GM12864 (cell line): ENCODE results near the gene TTC29.

Experiments used
- DNase-seq: peaks from one replicate; pipeline ENCODE4 v3.0.0-alpha.2; 2011; ENCODE audit warnings: low read depth
- H3K4me3 ChIP-seq: 2 replicates; pipeline ENCODE4 v1.5.1; 2011; ENCODE audit warnings: mild to moderate bottlenecking, low read depth, low read length, control low read depth
- TF ChIP-seq, protein P1 (sequence below): IDR thresholded peaks from 2 replicates; pipeline ENCODE4 v1.5.1; 2011; ENCODE audit warnings: low read depth, mild to moderate bottlenecking, moderate library complexity, low read length, control low read depth, inconsistent platforms; ENCODE audit errors: missing control alignments

TTC29 gene

DNA sequence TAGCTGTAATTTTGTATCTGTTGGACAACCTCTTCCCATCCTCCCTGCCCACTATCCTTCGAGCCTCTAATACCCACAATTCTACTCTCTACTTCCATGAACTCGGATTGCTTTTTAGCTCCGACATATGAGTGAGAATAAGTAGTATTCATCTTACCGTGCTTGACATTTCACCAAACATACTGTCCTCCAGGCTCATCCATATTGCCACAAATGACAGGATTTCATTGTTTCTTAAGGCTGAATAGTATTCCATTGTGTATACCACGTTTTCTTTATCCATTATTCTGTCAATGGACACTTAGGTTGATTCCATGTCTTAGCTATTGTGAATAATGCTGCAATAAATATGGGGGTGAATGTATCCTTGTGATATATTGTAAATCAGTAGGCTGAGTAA, 26.4 kb upstream of the TTC29 start:
- no peak overlapping the region for H3K4me3 ChIP-seq
- TF ChIP-seq, protein P1, sequence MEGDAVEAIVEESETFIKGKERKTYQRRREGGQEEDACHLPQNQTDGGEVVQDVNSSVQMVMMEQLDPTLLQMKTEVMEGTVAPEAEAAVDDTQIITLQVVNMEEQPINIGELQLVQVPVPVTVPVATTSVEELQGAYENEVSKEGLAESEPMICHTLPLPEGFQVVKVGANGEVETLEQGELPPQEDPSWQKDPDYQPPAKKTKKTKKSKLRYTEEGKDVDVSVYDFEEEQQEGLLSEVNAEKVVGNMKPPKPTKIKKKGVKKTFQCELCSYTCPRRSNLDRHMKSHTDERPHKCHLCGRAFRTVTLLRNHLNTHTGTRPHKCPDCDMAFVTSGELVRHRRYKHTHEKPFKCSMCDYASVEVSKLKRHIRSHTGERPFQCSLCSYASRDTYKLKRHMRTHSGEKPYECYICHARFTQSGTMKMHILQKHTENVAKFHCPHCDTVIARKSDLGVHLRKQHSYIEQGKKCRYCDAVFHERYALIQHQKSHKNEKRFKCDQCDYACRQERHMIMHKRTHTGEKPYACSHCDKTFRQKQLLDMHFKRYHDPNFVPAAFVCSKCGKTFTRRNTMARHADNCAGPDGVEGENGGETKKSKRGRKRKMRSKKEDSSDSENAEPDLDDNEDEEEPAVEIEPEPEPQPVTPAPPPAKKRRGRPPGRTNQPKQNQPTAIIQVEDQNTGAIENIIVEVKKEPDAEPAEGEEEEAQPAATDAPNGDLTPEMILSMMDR, result no peak
- DNase-seq, result no peak

DNA sequence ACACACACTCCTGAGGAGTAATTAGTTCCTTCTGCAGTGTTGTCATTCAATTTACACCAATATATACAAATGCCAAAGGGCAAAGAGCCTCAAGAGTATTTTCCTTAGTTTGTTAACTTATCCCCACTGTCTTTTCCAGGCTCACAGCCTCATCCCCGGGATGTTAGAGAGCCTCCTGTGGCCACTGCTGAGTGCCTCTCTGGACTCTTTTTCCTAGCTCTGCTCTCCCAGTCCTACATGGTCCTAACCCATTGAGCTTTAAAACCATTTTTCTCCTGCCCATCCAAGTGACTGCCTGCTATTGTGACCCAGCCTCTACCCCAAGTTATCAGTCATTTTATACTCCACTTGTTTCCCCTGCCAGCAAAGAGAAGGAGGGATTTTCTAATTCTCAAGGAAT, 23.5 kb upstream of the TTC29 start:
- TF ChIP-seq, protein P1, result no peak
- DNase-seq, result no peak
- H3K4me3 ChIP-seq, result no peak overlapping the region

DNA sequence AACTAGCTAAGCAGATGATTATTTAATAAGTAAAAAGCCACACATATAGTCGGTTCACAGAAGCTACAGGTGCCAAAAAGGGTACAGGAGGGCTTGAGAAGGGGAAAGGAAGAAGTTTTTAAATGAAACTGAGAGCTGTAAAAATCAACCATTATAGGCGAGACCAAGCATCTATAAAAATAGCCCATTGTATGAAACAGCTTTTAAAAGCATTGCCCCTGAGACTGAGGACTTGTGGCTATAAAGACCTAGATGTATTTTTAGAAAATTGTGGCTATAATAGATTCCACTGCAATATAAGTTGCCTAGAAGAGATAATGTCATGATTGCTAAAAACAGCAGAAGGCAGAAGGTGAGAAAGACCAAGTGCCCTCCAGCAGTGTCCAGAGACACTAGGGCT, 15.0 kb upstream of the TTC29 start:
- TF ChIP-seq, protein P1, result no peak
- H3K4me3 ChIP-seq, result no peak overlapping the region
- no peak for DNase-seq

DNA sequence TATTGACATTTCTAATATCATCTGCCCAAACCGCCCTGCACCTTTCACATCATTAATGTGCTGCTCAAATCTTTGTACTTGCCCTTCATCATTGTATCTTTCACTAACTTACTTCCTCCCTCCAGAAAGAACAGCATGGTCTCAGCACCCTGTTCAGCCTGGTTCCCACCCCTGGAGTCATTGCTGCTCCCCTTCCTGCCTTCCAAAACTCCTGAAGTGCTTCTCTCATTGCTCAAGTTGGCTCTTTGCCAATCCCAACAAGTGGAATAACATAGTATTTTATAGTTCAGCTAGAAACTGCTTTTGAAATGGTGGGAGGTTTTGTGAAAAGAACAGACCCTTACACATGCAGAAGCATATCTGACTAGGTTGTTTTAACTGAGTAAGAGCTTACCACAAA, 14.0 kb upstream of the TTC29 start:
- DNase-seq, result no peak
- no peak overlapping the region for H3K4me3 ChIP-seq
- TF ChIP-seq, protein P1, result no peak

DNA sequence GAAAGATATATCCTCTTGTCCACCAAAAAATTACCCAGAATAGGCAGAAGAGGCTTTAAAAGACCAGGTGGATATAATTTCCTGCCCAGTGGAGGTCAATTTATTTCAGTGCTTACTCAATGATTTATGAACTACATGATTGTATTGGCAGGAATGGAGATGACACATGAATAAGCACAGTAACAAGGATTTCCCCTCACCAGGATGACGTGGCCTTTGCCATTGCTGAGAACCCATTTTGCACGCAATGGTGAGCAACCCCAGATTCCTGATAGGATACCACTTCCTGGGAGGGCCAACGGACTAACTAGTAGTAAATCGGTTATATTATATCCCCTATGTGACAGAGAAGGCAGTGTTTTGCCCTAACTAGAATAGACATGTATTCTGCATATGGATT, 11.6 kb upstream of the TTC29 start:
- TF ChIP-seq, protein P1, result no peak
- no peak overlapping the region for H3K4me3 ChIP-seq
- DNase-seq, result no peak

DNA sequence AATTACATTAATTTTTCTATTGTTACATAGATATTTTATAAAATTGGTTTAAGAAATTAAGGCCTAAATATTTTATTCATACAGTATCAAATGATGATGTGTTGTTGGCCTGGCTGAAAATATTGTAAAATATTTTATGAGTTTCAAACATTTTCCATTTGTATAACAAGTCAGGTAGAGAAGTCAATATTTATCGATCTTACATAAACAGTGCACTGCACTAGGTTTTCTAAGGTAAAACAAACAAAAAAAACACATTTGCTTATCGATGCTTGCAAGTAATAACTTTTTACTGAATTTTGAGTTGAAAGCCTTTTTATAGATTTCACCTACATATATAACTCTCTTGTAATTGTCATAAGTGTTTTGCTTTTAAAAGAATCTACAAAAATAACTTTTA, 7.2 kb upstream of the TTC29 start:
- no peak overlapping the region for H3K4me3 ChIP-seq
- TF ChIP-seq, protein P1, result no peak
- no peak for DNase-seq

DNA sequence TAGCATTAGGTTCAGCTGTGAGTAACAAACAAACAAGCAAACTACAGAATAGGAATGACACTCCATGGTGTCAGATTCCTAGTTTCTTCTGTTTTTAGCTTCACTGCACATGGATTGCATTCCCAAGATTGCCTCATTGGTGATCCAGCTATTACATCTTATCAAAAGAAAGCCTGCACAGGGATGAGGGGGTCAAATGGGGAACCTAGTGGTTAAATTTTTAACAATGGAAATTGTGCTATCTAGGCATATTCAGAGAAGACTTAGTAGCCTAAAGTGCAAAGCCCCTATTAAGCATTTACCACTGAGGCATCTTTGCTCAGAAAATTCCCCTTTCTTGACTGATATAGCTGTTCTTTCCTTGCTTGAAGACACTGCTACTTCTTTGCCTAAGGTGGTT, 3.9 kb upstream of the TTC29 start:
- no peak overlapping the region for H3K4me3 ChIP-seq
- DNase-seq, result no peak
- TF ChIP-seq, protein P1, result no peak
